IMR-90 (cell line): ENCODE measurements around the gene RBKS. TPM values are rescaled to one million over a fixed set of nuclear protein-coding genes. Genes with fewer than 3 reads are reported as not detected.

Experiments
- ATAC-seq: fragments of 200-7000 bp; cut with Tn5 transposase; 2 replicates; pipeline ENCODE4 v1.9.1; 2020; ENCODE audit warnings: low read depth, mild to moderate bottlenecking, moderate library complexity
- BruUV-seq: library from RNA; stranded (reverse); fragments of 400-500 nt; replicated peaks from 2 replicates; lab custom pipeline; 2021; lab: Mats Ljungman, UMichigan
- CTCF ChIA-PET: fragments of 300-600 bp; formaldehyde crosslinking; extraction: SDS; loops from one replicate; lab custom pipeline; 2021; ENCODE audit warnings: antibody characterized with exemption; lab: Yijun Ruan, JAX
- POLR2A ChIA-PET: fragments of 300-600 bp; sonication (Branson Sonifier 250); formaldehyde crosslinking; loops from one replicate; lab custom pipeline; 2022; ENCODE audit warnings: antibody characterized with exemption; ENCODE audit not compliant: unreplicated experiment; lab: Charles Lee
- DNase-seq: peaks from one replicate; pipeline ENCODE4 v3.0.0; 2013
- H2AFZ ChIP-seq: replicated peaks from 2 replicates; pipeline ENCODE3; 2013; ENCODE audit warnings: low read length, mild to moderate bottlenecking; ENCODE audit not compliant: poor library complexity
- H2AK5ac ChIP-seq: 2 replicates; pipeline ENCODE4 v1.6.1; 2013; ENCODE audit warnings: low read depth, low read length, inconsistent platforms
- H2AK9ac ChIP-seq: replicated peaks from 2 replicates; pipeline ENCODE3; 2013; ENCODE audit warnings: mild to moderate bottlenecking, low read depth, low read length, moderate library complexity; ENCODE audit not compliant: poor library complexity
- H2BK120ac ChIP-seq: 2 replicates; pipeline ENCODE4 v1.6.1; 2013; ENCODE audit warnings: low read depth, low read length, inconsistent platforms
- H2BK15ac ChIP-seq: 3 replicates; pipeline ENCODE4 v1.6.1; 2013; ENCODE audit warnings: low read depth, low read length, inconsistent platforms
- H2BK20ac ChIP-seq: 2 replicates; pipeline ENCODE4 v1.6.1; 2013; ENCODE audit warnings: low read depth, mild to moderate bottlenecking, inconsistent platforms, low read length, moderate library complexity
- H2BK5ac ChIP-seq: 2 replicates; pipeline ENCODE4 v1.6.1; 2013; ENCODE audit warnings: mild to moderate bottlenecking, low read depth, low read length, inconsistent platforms; ENCODE audit not compliant: poor library complexity, severe bottlenecking
- H3K14ac ChIP-seq: replicated peaks from 2 replicates; pipeline ENCODE4 v1.6.1; 2013; ENCODE audit warnings: low read depth, low read length, inconsistent platforms
- H3K18ac ChIP-seq: 2 replicates; pipeline ENCODE4 v1.6.1; 2013; ENCODE audit warnings: low read depth, low read length, control low read depth
- H3K23ac ChIP-seq: 2 replicates; pipeline ENCODE4 v1.6.1; 2013; ENCODE audit warnings: low read depth, low read length, inconsistent platforms
- H3K27ac ChIP-seq: 2 replicates; pipeline ENCODE4 v1.5.1; 2013; ENCODE audit warnings: mild to moderate bottlenecking, control low read depth, low read length; ENCODE audit not compliant: insufficient read depth
- H3K27me3 ChIP-seq: 2 replicates; pipeline ENCODE4 v1.6.1; 2013; ENCODE audit warnings: low read length; ENCODE audit not compliant: control insufficient read depth, insufficient read depth
- H3K36me3 ChIP-seq: 2 replicates; pipeline ENCODE4 v1.6.1; 2013; ENCODE audit warnings: low read length, mixed read lengths; ENCODE audit not compliant: control insufficient read depth, insufficient read depth
- H3K4ac ChIP-seq: 2 replicates; pipeline ENCODE4 v1.6.1; 2013; ENCODE audit warnings: low read depth, low read length, inconsistent platforms
- H3K4me1 ChIP-seq: 2 replicates; pipeline ENCODE4 v1.6.1; 2013; ENCODE audit warnings: low read length, mixed read lengths; ENCODE audit not compliant: control insufficient read depth, insufficient read depth
- H3K4me2 ChIP-seq: 2 replicates; pipeline ENCODE4 v1.6.1; 2013; ENCODE audit warnings: low read depth, mild to moderate bottlenecking, control low read depth, low read length, moderate library complexity
- H3K4me3 ChIP-seq: 2 replicates; pipeline ENCODE4 v1.5.1; 2013; ENCODE audit warnings: low read depth, mild to moderate bottlenecking, control low read depth, low read length, moderate library complexity; ENCODE audit not compliant: insufficient read depth
- H3K56ac ChIP-seq: 2 replicates; pipeline ENCODE4 v1.6.1; 2013; ENCODE audit warnings: low read length, inconsistent platforms; ENCODE audit not compliant: insufficient read depth; ENCODE audit errors: extremely low read depth
- H3K79me1 ChIP-seq, 2 experiments: 2 replicates each; pipeline ENCODE4 v1.6.1; 2013; ENCODE audit warnings: low read length in 2 of 2, inconsistent platforms in 1 of 2, low read depth in 1 of 2
- H3K9ac ChIP-seq: 2 replicates; pipeline ENCODE4 v1.6.1; 2013; ENCODE audit warnings: low read depth, low read length, control low read depth
- H3K9me1 ChIP-seq: 2 replicates; pipeline ENCODE4 v1.6.1; 2013; ENCODE audit warnings: low read length, inconsistent platforms; ENCODE audit not compliant: insufficient read depth
- H3K9me3 ChIP-seq: 2 replicates; pipeline ENCODE4 v1.6.1; 2013; ENCODE audit warnings: low read length; ENCODE audit not compliant: control insufficient read depth, insufficient read depth
- H4K20me1 ChIP-seq: 2 replicates; pipeline ENCODE4 v1.6.1; 2013; ENCODE audit warnings: low read length, inconsistent platforms; ENCODE audit not compliant: insufficient read depth
- H4K5ac ChIP-seq: 2 replicates; pipeline ENCODE4 v1.6.1; 2013; ENCODE audit warnings: mild to moderate bottlenecking, low read depth, low read length, control low read depth
- H4K8ac ChIP-seq, 2 experiments: 2 replicates each; pipeline ENCODE4 v1.6.1; 2013; ENCODE audit warnings: low read depth in 2 of 2, low read length in 2 of 2, control low read depth in 1 of 2, inconsistent platforms in 1 of 2
- H4K91ac ChIP-seq: 2 replicates; pipeline ENCODE4 v1.6.1; 2013; ENCODE audit warnings: low read depth, low read length, inconsistent platforms; ENCODE audit not compliant: insufficient read depth
- BHLHE40 ChIP-seq: fragments of 150-350 bp; IDR thresholded peaks from 2 replicates; pipeline ENCODE4 v1.6.1; 2016; ENCODE audit warnings: mild to moderate bottlenecking, low read depth, low read length
- CEBPB ChIP-seq: IDR thresholded peaks from 2 replicates; pipeline ENCODE4 v1.6.1; 2012; ENCODE audit warnings: low read depth, low read length, improper control_type of control experiment
- CHD1 ChIP-seq: IDR thresholded peaks from 2 replicates; pipeline ENCODE4 v1.6.1; 2012; ENCODE audit warnings: low read depth, low read length, improper control_type of control experiment
- FOS ChIP-seq: fragments of 150-350 bp; IDR thresholded peaks from 2 replicates; pipeline ENCODE4 v1.6.1; 2016; ENCODE audit warnings: low read depth, low read length
- MAFK ChIP-seq: IDR thresholded peaks from 2 replicates; pipeline ENCODE4 v1.6.1; 2012; ENCODE audit warnings: low read depth, low read length, improper control_type of control experiment
- MAZ ChIP-seq: IDR thresholded peaks from 2 replicates; pipeline ENCODE4 v1.6.1; 2012; ENCODE audit warnings: low read depth, mild to moderate bottlenecking, low read length, improper control_type of control experiment, moderate library complexity, borderline replicate concordance
- MXI1 ChIP-seq: IDR thresholded peaks from 2 replicates; pipeline ENCODE4 v1.6.1; 2012; ENCODE audit warnings: low read depth, mild to moderate bottlenecking, low read length, moderate library complexity, borderline replicate concordance
- NFE2L2 ChIP-seq: fragments of 150-350 bp; IDR thresholded peaks from 2 replicates; pipeline ENCODE4 v1.6.1; 2016; ENCODE audit warnings: low read depth, mild to moderate bottlenecking, low read length
- POLR2A ChIP-seq: IDR thresholded peaks from 2 replicates; pipeline ENCODE4 v1.6.1; 2012; ENCODE audit warnings: mild to moderate bottlenecking, low read depth, low read length
- RAD21 ChIP-seq: IDR thresholded peaks from 2 replicates; pipeline ENCODE4 v1.6.1; 2012; ENCODE audit warnings: low read length, improper control_type of control experiment
- RCOR1 ChIP-seq: IDR thresholded peaks from 2 replicates; pipeline ENCODE4 v1.6.1; 2012; ENCODE audit warnings: mild to moderate bottlenecking, low read length, improper control_type of control experiment; ENCODE audit not compliant: insufficient replicate concordance
- RFX5 ChIP-seq: IDR thresholded peaks from 2 replicates; pipeline ENCODE4 v1.8.0; 2012; ENCODE audit warnings: low read depth, mild to moderate bottlenecking, low read length, moderate library complexity
- SMC3 ChIP-seq: fragments of 150-350 bp; IDR thresholded peaks from 2 replicates; pipeline ENCODE4 v1.6.1; 2016; ENCODE audit warnings: low read depth, mild to moderate bottlenecking, antibody characterized with exemption, low read length, moderate library complexity
- USF2 ChIP-seq: fragments of 150-350 bp; IDR thresholded peaks from 2 replicates; pipeline ENCODE4 v1.6.1; 2017; ENCODE audit warnings: mild to moderate bottlenecking, antibody characterized with exemption, low read length, low read depth
- WGBS, 2 experiments: methylation state at CpG; one replicate each; pipeline versions ENCODE4 v1.1.5 to v1.1.7; 2013; ENCODE audit warnings: missing lambda C conversion rate in 2 of 2; ENCODE audit not compliant: insufficient read length in 1 of 2; ENCODE audit errors: extremely low coverage in 2 of 2; 5-methylcytosine and 5-hydroxymethylcytosine counted together
- dilution Hi-C: fragments of 300-500 bp; cut with HindIII; formaldehyde crosslinking; loops from one replicate; pipeline ENCODE4 v1.14.3; 2018; ENCODE audit warnings: low sequenced_read_pairs; ENCODE audit not compliant: unreplicated experiment
- in situ Hi-C: fragments of 300-500 bp; cut with MboI; formaldehyde crosslinking; loops from 3 replicates; pipeline ENCODE4 v1.14.3; 2019; ENCODE audit warnings: low sequenced_read_pairs, inconsistent platforms, mixed read lengths
- intact Hi-C: fragments of 100-400 bp; cut with micrococcal nuclease; formaldehyde crosslinking; loops from 2 replicates; pipeline ENCODE4 v1.10.0; 2022
- polyA plus RNA-seq, 3 experiments: library from polyadenylated mRNA; depleted of rRNA; stranded (reverse); fragments of >200 nt; gene quantifications; 2 replicates each; pipeline ENCODE4 v1.2.3, GENCODE V29; 2012; ENCODE audit warnings: low replicate concordance in 1 of 3
- total RNA-seq: library from RNA; depleted of rRNA; stranded (reverse); fragments of >200 nt; gene quantifications from 2 replicates; pipeline ENCODE4 v1.2.3, GENCODE V29; 2012
- TF ChIP-seq, protein P1 (sequence below): conservative IDR thresholded peaks from 2 replicates; pipeline ENCODE4 v1.5.1; 2012; ENCODE audit warnings: mild to moderate bottlenecking, low read depth, low read length, improper control_type of control experiment
- TF ChIP-seq, protein P2 (sequence below): fragments of 150-350 bp; IDR thresholded peaks from 2 replicates; pipeline ENCODE4 v1.6.1; 2016; ENCODE audit warnings: low read depth, mild to moderate bottlenecking, low read length, moderate library complexity, borderline replicate concordance

The RBKS gene
- total and polyA plus RNA-seq, 2 of the 4 experiments (the other 2 are of a cell fraction): 1.1 to 1.4 TPM

- H3K9ac ChIP-seq: no peak overlapping the region
- H3K4me1 ChIP-seq: peaks cover 6% of the 10 kb centered on the region; the same call in 1 of the 2 replicates
- H4K5ac ChIP-seq: no peak overlapping the region; the same call in 1 of the 2 replicates
- H2BK120ac ChIP-seq: peak overlapping the region; percentile 16
- no peak overlapping the region for H3K4me3 ChIP-seq
- no peaks in the 10 kb centered on the region for H3K36me3 ChIP-seq
- peak overlapping the region; percentile 54; the same call in 2 of the 3 replicates for H2BK15ac ChIP-seq
- TF ChIP-seq MAFK (no peak), BHLHE40 (no peak), RCOR1 (no peak), CHD1 (no peak), MAZ (no peak), MXI1 (no peak), USF2 (no peak), FOS (no peak), RAD21 (no peak), CEBPB (no peak), NFE2L2 (no peak), POLR2A (no peak), RFX5 (no peak), SMC3 (no peak)
- TF ChIP-seq, protein P1, sequence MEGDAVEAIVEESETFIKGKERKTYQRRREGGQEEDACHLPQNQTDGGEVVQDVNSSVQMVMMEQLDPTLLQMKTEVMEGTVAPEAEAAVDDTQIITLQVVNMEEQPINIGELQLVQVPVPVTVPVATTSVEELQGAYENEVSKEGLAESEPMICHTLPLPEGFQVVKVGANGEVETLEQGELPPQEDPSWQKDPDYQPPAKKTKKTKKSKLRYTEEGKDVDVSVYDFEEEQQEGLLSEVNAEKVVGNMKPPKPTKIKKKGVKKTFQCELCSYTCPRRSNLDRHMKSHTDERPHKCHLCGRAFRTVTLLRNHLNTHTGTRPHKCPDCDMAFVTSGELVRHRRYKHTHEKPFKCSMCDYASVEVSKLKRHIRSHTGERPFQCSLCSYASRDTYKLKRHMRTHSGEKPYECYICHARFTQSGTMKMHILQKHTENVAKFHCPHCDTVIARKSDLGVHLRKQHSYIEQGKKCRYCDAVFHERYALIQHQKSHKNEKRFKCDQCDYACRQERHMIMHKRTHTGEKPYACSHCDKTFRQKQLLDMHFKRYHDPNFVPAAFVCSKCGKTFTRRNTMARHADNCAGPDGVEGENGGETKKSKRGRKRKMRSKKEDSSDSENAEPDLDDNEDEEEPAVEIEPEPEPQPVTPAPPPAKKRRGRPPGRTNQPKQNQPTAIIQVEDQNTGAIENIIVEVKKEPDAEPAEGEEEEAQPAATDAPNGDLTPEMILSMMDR: no peak
- TF ChIP-seq, protein P2, sequence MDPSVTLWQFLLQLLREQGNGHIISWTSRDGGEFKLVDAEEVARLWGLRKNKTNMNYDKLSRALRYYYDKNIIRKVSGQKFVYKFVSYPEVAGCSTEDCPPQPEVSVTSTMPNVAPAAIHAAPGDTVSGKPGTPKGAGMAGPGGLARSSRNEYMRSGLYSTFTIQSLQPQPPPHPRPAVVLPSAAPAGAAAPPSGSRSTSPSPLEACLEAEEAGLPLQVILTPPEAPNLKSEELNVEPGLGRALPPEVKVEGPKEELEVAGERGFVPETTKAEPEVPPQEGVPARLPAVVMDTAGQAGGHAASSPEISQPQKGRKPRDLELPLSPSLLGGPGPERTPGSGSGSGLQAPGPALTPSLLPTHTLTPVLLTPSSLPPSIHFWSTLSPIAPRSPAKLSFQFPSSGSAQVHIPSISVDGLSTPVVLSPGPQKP: no peak
- H3K9me3 ChIP-seq: no peaks in the 10 kb centered on the region
- ChIA-PET CTCF (no interaction called here), POLR2A (no interaction called here)
- H4K91ac ChIP-seq: peak overlapping the region; percentile 52; the same call in 1 of the 2 replicates
- H2BK20ac ChIP-seq: peak overlapping the region; percentile 17; the same call in 1 of the 2 replicates
- no peak overlapping the region for H2AK9ac ChIP-seq
- no peak overlapping the region for H3K27ac ChIP-seq
- in situ Hi-C loops: no loop called here
- ATAC-seq (no peak), DNase-seq (no peak)
- no peak overlapping the region for H2BK5ac ChIP-seq
- dilution Hi-C loops: no loop called here
- no peak overlapping the region for H3K23ac ChIP-seq
- intact Hi-C loops: loop anchor here (2.0 to 5.0 kb wide), 3 partner anchors 16 to 125 kb away; no protein-coding TSS in a partner anchor
- H4K20me1 ChIP-seq: no peaks in the 10 kb centered on the region
- WGBS, 2 experiments: 100% methylated on average over 1 of the region's 2 CpGs; no CpG with 5 or more reads in 1 of the 2 experiments
- no peak overlapping the region for H3K56ac ChIP-seq
- no peak overlapping the region for H2AFZ ChIP-seq
- H3K4ac ChIP-seq: peak overlapping the region; percentile 5; the same call in 1 of the 2 replicates
- H3K14ac ChIP-seq: no peak overlapping the region
- H3K18ac ChIP-seq: no peak overlapping the region
- no peak overlapping the region; a peak in 1 of 4 replicates for H4K8ac ChIP-seq
- peaks cover 4% of the 10 kb centered on the region for H3K9me1 ChIP-seq
- H3K79me1 ChIP-seq: peaks cover 12 to 25% of the 10 kb centered on the region in 2 experiments
- H3K27me3 ChIP-seq: no peaks in the 10 kb centered on the region
- H2AK5ac ChIP-seq: peak overlapping the region; percentile 51; the same call in 1 of the 2 replicates
- H3K4me2 ChIP-seq: no peak overlapping the region
- BruUV-seq: no TSS peak
Observed at GRCh38 chr2:27887111-27887510, 3.1 kb downstream of the RBKS start.
